Esophagus muscularis mucosa (tissue), 4 donors: ENCODE data around the gene LMBRD2. TPM values are rescaled to one million over a fixed set of nuclear protein-coding genes. Genes with fewer than 3 reads are reported as not detected.
"Not testable (repeated sequence)": the region's sequence is repeated elsewhere in the genome, so short reads cannot be mapped to it uniquely, and the experiment has no call there.

Experiments
- DNase-seq: peaks from one replicate; pipeline ENCODE4 v3.0.0-alpha.2; 2017; ENCODE audit errors: extremely low spot score
- H3K27ac ChIP-seq, 4 donors: fragments of 200-600 bp; sonication (generic); replicated peaks in 1 of 4; 1 replicate in 3 of 4; 2 replicates in 1 of 4; pipeline ENCODE4 v1.5.1; 2016 to 2019; ENCODE audit warnings: mild to moderate bottlenecking in 1 of 4
- H3K27me3 ChIP-seq, 4 donors: fragments of 200-600 bp; sonication (generic); one replicate each; pipeline versions ENCODE4 v1.5.1 to v1.6.0; 2016 to 2019
- H3K36me3 ChIP-seq, 4 donors: fragments of 200-600 bp; sonication (generic); one replicate each; pipeline ENCODE4 v1.5.1; 2016 to 2019
- H3K4me1 ChIP-seq, 4 donors: fragments of 200-600 bp; sonication (generic); one replicate each; pipeline ENCODE4 v1.5.1; 2016 to 2019
- H3K4me3 ChIP-seq, 4 donors: fragments of 200-600 bp; sonication (generic); 1 replicate in 2 of 4; 2 replicates in 2 of 4; pipeline ENCODE4 v1.5.1; 2016 to 2019; ENCODE audit warnings: mild to moderate bottlenecking in 4 of 4, moderate library complexity in 1 of 4
- H3K9me3 ChIP-seq, 4 donors: fragments of 200-600 bp; sonication (generic); 1 replicate in 3 of 4; 2 replicates in 1 of 4; pipeline ENCODE4 v1.5.1; 2016 to 2019
- EP300 ChIP-seq: sonication (generic); formaldehyde crosslinking; IDR thresholded peaks from one replicate; pipeline ENCODE4 v1.6.1; 2017; ENCODE audit warnings: antibody characterized with exemption
- POLR2A ChIP-seq: fragments of 450-650 bp; IDR thresholded peaks from one replicate; pipeline ENCODE4 v1.6.1; 2017; ENCODE audit warnings: antibody characterized with exemption, moderate library complexity, mild to moderate bottlenecking, low read depth
- POLR2AphosphoS5 ChIP-seq, 2 donors: sonication (generic); formaldehyde crosslinking; IDR thresholded peaks; one replicate each; pipeline ENCODE4 v1.6.1; 2017; ENCODE audit warnings: antibody characterized with exemption in 2 of 2
- WGBS: methylation state at CpG from one replicate; pipeline ENCODE4 v1.1.5; 2018; 5-methylcytosine and 5-hydroxymethylcytosine counted together
- intact Hi-C: fragments of 100-400 bp; cut with DNase I; formaldehyde crosslinking; loops from one replicate; pipeline ENCODE4 v1.15.1; 2023
- total RNA-seq, 4 donors: library from RNA; depleted of rRNA; stranded (reverse); fragments of >200 nt; gene quantifications; one replicate each; pipeline versions ENCODE4 v1.1.0 to v1.2.1, GENCODE V29; 2016
- TF ChIP-seq, protein P1 (sequence below), 3 experiments: fragments of 200-600 bp in 2 of 3; fragments of 450-650 bp in 1 of 3; sonication (generic) in 2 of 3; IDR thresholded peaks; one replicate each; pipeline ENCODE4 v1.5.1; 2017 to 2019; ENCODE audit warnings: antibody characterized with exemption in 3 of 3, mild to moderate bottlenecking in 2 of 3, moderate library complexity in 1 of 3

The LMBRD2 gene
- total RNA-seq, 4 donors from 2014 or later, result 10.4 to 12.5 (median 11.2) TPM

DNA sequence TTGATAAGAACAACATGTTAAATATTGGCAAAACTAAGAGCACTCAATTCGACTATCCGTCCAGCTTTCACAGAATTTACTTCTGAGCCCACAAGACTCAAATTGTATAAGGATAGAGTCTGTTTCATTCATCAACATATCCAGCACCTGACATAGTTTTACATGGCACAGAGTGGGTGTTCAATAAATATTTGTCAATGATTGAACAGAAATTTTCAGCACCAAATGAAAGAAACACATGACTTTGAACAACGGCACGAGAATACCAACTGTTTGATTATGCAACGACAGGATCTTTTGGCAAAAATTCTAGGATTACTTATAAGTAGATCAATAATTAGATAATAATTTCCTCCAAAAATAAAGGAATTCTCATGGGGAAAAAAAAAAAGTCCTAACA is 42.1 kb upstream of the LMBRD2 start:
- no peak for TF ChIP-seq POLR2AphosphoS5 (IDR thresholded peaks at IDR 0.05)
- TF ChIP-seq, protein P1, sequence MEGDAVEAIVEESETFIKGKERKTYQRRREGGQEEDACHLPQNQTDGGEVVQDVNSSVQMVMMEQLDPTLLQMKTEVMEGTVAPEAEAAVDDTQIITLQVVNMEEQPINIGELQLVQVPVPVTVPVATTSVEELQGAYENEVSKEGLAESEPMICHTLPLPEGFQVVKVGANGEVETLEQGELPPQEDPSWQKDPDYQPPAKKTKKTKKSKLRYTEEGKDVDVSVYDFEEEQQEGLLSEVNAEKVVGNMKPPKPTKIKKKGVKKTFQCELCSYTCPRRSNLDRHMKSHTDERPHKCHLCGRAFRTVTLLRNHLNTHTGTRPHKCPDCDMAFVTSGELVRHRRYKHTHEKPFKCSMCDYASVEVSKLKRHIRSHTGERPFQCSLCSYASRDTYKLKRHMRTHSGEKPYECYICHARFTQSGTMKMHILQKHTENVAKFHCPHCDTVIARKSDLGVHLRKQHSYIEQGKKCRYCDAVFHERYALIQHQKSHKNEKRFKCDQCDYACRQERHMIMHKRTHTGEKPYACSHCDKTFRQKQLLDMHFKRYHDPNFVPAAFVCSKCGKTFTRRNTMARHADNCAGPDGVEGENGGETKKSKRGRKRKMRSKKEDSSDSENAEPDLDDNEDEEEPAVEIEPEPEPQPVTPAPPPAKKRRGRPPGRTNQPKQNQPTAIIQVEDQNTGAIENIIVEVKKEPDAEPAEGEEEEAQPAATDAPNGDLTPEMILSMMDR (IDR thresholded peaks at IDR 0.05), result no peak
- Histone ChIP-seq H3K4me3 (no peak overlapping the region), H3K4me1 (no peaks in the 10 kb centered on the region), H3K27me3 (no peaks in the 10 kb centered on the region), H3K27ac (no peak overlapping the region), H3K36me3 (peaks cover 28 to 86% (median 52%) of the 10 kb centered on the region in 4 donors), H3K9me3 (peaks cover 0 to 12% (median 11%) of the 10 kb centered on the region in 4 donors)
- DNase-seq, result no peak
- intact Hi-C loops, result no loop called here
- 96% methylated on average over 5 of the region's 5 CpGs for WGBS

DNA sequence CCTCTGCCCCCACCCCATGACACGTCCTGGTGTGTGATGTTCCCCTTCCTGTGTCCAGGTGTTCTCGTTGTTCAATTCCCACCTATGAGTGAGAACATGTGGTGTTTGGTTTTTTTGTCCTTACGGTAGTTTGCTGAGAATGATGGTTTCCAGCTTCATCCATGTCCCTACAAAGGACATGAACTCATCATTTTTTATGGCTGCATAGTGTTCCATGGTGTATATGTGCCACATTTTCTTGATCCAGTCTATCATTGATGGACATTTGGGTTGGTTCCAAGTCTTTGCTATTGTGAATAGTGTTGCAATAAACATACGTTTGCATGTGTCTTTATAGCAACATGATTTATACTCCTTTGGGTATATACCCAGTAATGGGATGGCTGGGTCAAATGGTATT is 32.7 kb upstream of the LMBRD2 start:
- intact Hi-C loops, result not testable (repeated sequence)
- peaks cover 4 to 60% (median 19%) of the 10 kb centered on the region in 4 donors for H3K36me3 ChIP-seq

DNA sequence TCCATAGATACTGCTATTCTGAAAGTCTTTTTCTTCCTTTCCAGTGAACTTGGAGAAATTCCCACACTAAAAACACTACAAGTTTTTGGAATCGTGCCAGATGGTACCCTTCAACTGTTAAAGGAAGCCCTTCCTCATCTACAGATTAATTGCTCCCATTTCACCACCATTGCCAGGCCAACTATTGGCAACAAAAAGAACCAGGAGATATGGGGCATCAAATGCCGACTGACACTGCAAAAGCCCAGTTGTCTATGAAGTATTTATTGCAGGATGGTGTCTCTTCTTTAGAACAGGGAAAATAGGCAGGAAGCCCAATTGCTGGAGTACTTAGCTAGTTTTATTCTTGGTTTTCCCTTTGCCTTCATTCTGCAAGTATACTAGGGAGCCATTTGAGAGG is 30.1 kb upstream of the LMBRD2 start:
- Histone ChIP-seq H3K4me3 (no peak overlapping the region), H3K27ac (no peak overlapping the region), H3K9me3 (no peaks in the 10 kb centered on the region), H3K27me3 (no peaks in the 10 kb centered on the region), H3K36me3 (peaks cover 8 to 74% (median 31%) of the 10 kb centered on the region in 4 donors), H3K4me1 (no peaks in the 10 kb centered on the region)
- TF ChIP-seq POLR2AphosphoS5 (IDR thresholded peaks at IDR 0.05) (no peak), EP300 (no peak), POLR2A (no peak)
- TF ChIP-seq, protein P1 (IDR thresholded peaks at IDR 0.05), result no peak
- WGBS, result 78% methylated on average over 2 of the region's 2 CpGs
- DNase-seq, result no peak
- intact Hi-C loops, result no loop called here

More for the DNA sequence above, 32.7 kb upstream of the LMBRD2 start:
- not testable (repeated sequence) for H3K27ac ChIP-seq, H3K4me1 ChIP-seq, H3K27me3 ChIP-seq, DNase-seq, H3K9me3 ChIP-seq, H3K4me3 ChIP-seq
- WGBS, result 66% methylated on average over 4 of the region's 4 CpGs

DNA sequence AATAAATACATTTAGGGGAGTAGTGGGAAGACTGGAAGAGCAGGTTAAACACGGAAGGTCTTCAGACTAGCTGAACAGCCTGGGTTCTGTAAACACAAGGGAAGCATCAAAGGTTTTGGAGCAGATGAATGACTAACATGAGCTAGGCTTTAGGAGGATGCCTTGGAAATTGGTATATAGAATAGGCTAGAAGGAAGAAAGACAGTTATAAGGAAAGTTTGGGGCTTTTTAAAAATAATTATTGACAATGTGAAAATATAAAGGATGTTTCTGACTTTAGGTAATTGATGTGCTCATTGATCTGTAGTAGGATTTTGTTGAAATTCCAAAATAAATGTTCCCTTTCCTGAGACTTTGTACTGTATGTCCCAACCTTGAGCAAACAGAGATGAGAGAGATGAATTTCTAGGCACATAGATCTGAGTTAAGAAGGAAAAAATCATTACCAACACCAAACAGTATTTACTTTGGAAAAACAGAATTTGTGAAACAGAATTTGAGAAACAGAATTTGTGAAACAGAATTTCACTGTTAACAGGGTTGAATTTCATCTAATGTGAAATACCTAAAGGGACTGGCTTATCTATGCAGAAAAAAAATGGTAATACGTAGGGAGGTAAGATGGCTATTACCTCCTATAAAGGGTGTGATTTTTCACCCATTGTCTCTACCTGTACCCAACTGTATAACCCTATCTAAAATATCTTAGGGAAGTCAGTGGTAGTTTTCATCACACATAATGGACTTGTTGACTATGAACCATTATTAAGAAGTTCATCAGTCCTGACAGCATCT is 29.1 kb upstream of the LMBRD2 start:
- H3K9me3 ChIP-seq, result no peaks in the 10 kb centered on the region
- no peak for TF ChIP-seq POLR2AphosphoS5 (IDR thresholded peaks at IDR 0.05)
- TF ChIP-seq, protein P1 (IDR thresholded peaks at IDR 0.05), result no peak
- TF ChIP-seq EP300, result no peak
- TF ChIP-seq POLR2A, result no peak
- no peaks in the 10 kb centered on the region for H3K27me3 ChIP-seq
- DNase-seq, result no peak
- intact Hi-C loops, result no loop called here
- no peak overlapping the region for H3K27ac ChIP-seq
- H3K4me3 ChIP-seq, result no peak overlapping the region
- H3K4me1 ChIP-seq, result no peaks in the 10 kb centered on the region
- 88% methylated on average over 2 of the region's 2 CpGs for WGBS
- H3K36me3 ChIP-seq, result peaks cover 8 to 74% (median 31%) of the 10 kb centered on the region in 4 donors

DNA sequence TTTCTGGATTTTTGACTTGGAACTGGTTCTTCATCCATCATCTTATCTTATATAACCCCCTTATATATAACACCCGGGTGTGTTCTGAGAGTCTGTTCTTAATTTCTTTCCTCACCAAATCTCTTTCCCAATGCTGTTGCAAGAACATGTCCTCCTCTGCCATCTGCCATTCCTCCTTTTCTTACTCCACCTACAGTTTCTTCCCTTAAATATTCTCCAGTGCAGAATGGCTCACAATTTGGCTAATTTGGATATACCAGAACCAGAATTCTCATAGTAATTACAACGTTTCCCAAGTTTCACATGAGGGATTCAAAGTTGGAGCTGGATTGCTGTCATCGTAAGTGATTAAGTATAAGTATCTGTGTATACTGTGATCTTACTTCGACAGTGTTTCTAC is 28.3 kb upstream of the LMBRD2 start:
- 77% methylated on average over 4 of the region's 4 CpGs for WGBS
- no peaks in the 10 kb centered on the region for H3K27me3 ChIP-seq
- no peaks in the 10 kb centered on the region for H3K9me3 ChIP-seq
- no peak for DNase-seq
- TF ChIP-seq EP300 (no peak), POLR2AphosphoS5 (IDR thresholded peaks at IDR 0.05) (no peak), POLR2A (no peak)
- TF ChIP-seq, protein P1 (IDR thresholded peaks at IDR 0.05), result no peak
- H3K36me3 ChIP-seq, result peaks cover 8 to 77% (median 31%) of the 10 kb centered on the region in 4 donors
- H3K4me3 ChIP-seq, result no peak overlapping the region
- intact Hi-C loops, result loop anchor here (5.0 kb wide), 1 partner anchor 127 kb away; no protein-coding TSS in a partner anchor
- H3K27ac ChIP-seq, result no peak overlapping the region
- H3K4me1 ChIP-seq, result no peaks in the 10 kb centered on the region
